ENCODE results near the gene TGIF2.
A peak's percentile ranks its signal among the peaks of the same experiment; 100 is the strongest.

The TGIF2 gene

DNA sequence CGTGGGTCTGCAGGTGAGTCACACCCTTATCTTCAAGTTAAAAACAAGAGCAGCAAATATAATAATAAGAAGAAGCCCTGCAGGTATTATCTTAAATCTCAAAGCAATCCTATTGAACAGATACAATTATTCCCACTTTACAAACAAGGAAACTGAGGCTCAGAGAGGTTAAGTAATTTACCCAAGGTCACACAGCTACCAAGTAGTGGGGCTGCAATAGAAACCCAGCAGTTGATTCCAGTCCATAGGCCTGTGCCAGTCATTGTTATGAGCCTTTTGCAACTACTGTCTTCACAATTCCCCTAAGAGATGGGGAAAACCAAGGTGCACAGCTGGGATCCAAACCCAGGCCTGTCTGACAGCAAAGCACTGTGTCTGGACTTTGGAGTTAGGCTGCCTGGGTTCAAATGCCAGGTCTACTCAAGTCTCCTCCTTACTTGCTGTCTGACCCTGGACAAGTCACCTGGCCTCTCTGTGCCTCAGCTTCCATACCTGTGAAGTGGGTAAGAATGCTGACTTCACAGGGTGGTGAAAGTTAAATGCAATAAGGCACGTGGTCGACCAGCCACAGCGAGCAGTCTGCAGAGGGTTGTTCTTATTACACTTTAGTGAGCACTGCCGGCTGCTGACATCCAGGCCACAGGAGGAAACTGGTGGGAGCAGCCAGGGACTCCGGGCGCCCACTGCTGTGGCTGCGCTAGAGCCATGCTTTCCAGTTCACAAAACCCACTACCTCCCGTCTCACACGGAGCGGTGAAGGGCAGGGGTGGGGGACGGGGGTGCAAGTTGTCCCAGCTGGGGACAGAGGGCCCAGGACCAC is 26.0 kb upstream of the TGIF2 start:
- TF ChIP-seq CTCF (IDR thresholded peaks at IDR 0.05; ENCODE audit: borderline replicate concordance, control extremely low read depth, extremely low read depth, insufficient read depth, missing control alignments): no peak
- in situ Hi-C loops (cut with MboI; ENCODE audit: low sequenced_read_pairs, unreplicated experiment): no loop called here
- DNase-seq (ENCODE audit: low spot score): no peak

DNA sequence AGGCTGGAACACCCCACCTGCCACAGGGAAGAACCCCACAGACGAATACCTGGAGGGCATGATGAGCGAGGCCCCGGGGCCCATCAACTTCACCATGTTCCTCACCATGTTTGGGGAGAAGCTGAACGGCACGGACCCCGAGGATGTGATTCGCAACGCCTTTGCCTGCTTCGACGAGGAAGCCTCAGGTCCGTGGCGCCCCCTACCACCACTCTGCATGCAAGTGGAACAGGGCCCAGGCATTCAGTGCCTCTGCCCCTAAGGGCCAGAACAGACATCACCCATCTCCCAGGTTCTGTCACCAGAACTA is 25.4 kb upstream of the TGIF2 start:
- in situ Hi-C loops (cut with MboI; ENCODE audit: low sequenced_read_pairs, unreplicated experiment): no loop called here
- peak; percentile 15 for DNase-seq (ENCODE audit: low spot score)
- TF ChIP-seq CTCF (IDR thresholded peaks at IDR 0.05; ENCODE audit: borderline replicate concordance, control extremely low read depth, extremely low read depth, insufficient read depth, missing control alignments): peak; percentile 4

DNA sequence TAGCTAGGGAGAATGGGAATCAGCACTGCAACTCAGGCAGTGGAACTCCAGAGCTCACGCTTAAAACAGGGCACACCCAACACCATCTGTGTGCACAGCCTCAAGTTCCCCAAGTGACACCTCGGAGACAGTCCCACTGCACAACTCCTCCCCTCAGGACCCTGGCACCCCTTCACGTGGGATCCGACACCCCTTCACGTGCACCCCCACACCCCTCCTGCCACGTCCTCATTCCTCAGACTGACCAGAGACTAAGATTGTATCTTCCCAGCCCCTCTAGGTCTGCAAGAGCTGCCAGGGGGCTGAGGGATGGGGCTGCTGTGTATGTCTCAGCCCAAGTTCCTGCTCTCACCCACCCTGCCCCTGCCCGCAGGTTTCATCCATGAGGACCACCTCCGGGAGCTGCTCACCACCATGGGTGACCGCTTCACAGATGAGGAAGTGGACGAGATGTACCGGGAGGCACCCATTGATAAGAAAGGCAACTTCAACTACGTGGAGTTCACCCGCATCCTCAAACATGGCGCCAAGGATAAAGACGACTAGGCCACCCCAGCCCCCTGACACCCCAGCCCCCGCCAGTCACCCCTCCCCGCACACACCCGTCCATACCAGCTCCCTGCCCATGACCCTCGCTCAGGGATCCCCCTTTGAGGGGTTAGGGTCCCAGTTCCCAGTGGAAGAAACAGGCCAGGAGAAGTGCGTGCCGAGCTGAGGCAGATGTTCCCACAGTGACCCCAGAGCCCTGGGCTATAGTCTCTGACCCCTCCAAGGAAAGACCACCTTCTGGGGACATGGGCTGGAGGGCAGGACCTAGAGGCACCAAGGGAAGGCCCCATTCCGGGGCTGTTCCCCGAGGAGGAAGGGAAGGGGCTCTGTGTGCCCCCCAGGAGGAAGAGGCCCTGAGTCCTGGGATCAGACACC is 24.4 kb upstream of the TGIF2 start:
- peak; percentile 32 for DNase-seq (ENCODE audit: low spot score)
- no peak for TF ChIP-seq CTCF (IDR thresholded peaks at IDR 0.05; ENCODE audit: borderline replicate concordance, control extremely low read depth, extremely low read depth, insufficient read depth, missing control alignments)
- in situ Hi-C loops (cut with MboI; ENCODE audit: low sequenced_read_pairs, unreplicated experiment): no loop called here

GRCh38 chr20:36549628-36549941 is 23.8 kb upstream of the TGIF2 start:
- peak; percentile 32 for DNase-seq (ENCODE audit: low spot score)
- no peak for TF ChIP-seq CTCF (IDR thresholded peaks at IDR 0.05; ENCODE audit: borderline replicate concordance, control extremely low read depth, extremely low read depth, insufficient read depth, missing control alignments)
- in situ Hi-C loops (cut with MboI; ENCODE audit: low sequenced_read_pairs, unreplicated experiment): no loop called here

DNA sequence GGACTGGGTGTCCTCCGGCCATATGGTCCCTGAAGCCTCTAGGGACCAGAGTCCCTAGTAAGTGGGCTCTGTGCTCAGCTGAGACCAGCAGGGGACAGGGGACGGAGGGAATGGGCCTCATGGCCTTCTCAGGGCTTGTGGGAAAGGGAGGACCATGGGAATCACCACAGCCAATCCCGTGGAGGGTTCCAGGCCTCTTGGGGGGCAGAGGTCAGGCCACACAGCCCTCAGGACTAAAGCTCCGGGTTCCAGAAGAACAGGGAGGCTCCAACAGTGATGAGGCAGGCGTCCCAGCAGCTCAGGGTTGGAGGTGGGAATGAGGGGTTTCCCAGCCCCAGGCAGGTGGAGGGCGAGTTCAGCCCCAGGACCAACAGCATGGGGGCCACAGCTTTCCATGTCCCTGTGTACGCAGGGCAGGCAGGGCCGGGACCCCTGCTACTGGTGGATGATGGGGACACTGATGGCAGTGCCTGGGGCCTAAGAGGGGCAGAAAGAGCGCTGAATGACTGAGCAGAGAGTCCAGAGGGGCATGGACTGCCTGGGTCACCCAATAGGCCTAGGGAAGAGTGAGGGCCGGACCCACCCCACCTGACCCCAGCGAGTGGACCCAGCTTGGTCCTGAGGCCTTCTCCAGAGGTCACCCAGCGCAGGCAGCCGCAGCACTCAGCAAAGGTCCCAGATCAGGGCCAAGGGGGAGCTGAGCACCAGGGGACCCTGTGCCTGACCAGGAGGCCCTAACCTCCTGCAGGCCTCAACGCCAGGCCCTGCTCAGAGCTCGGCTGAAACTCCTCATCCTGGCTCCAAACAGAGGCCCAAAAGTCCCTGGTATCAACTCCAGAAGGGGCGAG is 23.2 kb upstream of the TGIF2 start:
- no peak for TF ChIP-seq CTCF (IDR thresholded peaks at IDR 0.05; ENCODE audit: borderline replicate concordance, control extremely low read depth, extremely low read depth, insufficient read depth, missing control alignments)
- peak; percentile 29 for DNase-seq (ENCODE audit: low spot score)
- in situ Hi-C loops (cut with MboI; ENCODE audit: low sequenced_read_pairs, unreplicated experiment): no loop called here

- no peak for DNase-seq (ENCODE audit: low spot score)
- in situ Hi-C loops (cut with MboI; ENCODE audit: low sequenced_read_pairs, unreplicated experiment): no loop called here
- TF ChIP-seq CTCF (IDR thresholded peaks at IDR 0.05; ENCODE audit: borderline replicate concordance, control extremely low read depth, extremely low read depth, insufficient read depth, missing control alignments): no peak
These were observed 22.6 kb upstream of the TGIF2 start for GRCh38 chr20:36550790-36551299.

Measured in GM13976 (cell line).